CD14-positive monocyte (primary cell): ENCODE results near the gene ADORA2B. TPM values are rescaled to one million over a fixed set of nuclear protein-coding genes. Genes with fewer than 3 reads are reported as not detected.

ENCODE experiments used
- DNase-seq, 3 donors: peaks; one replicate each; pipeline ENCODE4 v3.0.0-alpha.2; 2011 to 2022
- H2AFZ ChIP-seq: 2 replicates; pipeline ENCODE4 v1.6.0; 2012; ENCODE audit warnings: mild to moderate bottlenecking, low read depth, low read length, inconsistent platforms; ENCODE audit not compliant: insufficient read depth, poor library complexity, severe bottlenecking
- H3K27ac ChIP-seq, 2 donors: 1 replicate in 1 of 2; 2 replicates in 1 of 2; pipeline ENCODE4 v1.5.1; 2012 to 2013; ENCODE audit warnings: low read length in 2 of 2, control low read depth in 1 of 2, inconsistent platforms in 1 of 2, low read depth in 1 of 2, mild to moderate bottlenecking in 1 of 2
- H3K27me3 ChIP-seq, 2 donors: one replicate each; pipeline versions ENCODE4 v1.6.0 to v1.6.1; 2011 to 2013; ENCODE audit warnings: low read length in 2 of 2; ENCODE audit not compliant: control insufficient read depth in 2 of 2, insufficient read depth in 2 of 2
- H3K36me3 ChIP-seq, 2 donors: replicated peaks in 1 of 2; 1 replicate in 1 of 2; 2 replicates in 1 of 2; pipeline versions ENCODE4 v1.5.1 to v1.6.1; 2012 to 2013; ENCODE audit warnings: low read length in 2 of 2, control low read depth in 1 of 2, inconsistent platforms in 1 of 2, mild to moderate bottlenecking in 1 of 2; ENCODE audit not compliant: insufficient read depth in 2 of 2, control insufficient read depth in 1 of 2
- H3K4me1 ChIP-seq, 2 donors: 1 replicate in 1 of 2; 2 replicates in 1 of 2; pipeline versions ENCODE4 v1.5.1 to v1.6.1; 2012 to 2013; ENCODE audit warnings: low read length in 2 of 2, control low read depth in 1 of 2, inconsistent platforms in 1 of 2, mild to moderate bottlenecking in 1 of 2, moderate library complexity in 1 of 2; ENCODE audit not compliant: insufficient read depth in 2 of 2, control insufficient read depth in 1 of 2
- H3K4me2 ChIP-seq: replicated peaks from 2 replicates; pipeline ENCODE3; 2012; ENCODE audit warnings: low read length, moderate library complexity, mild to moderate bottlenecking; ENCODE audit not compliant: poor library complexity, severe bottlenecking; ENCODE audit errors: extremely low read depth
- H3K4me3 ChIP-seq, 3 experiments: fragments of 200-600 bp in 1 of 3; sonication (generic) in 1 of 3; replicated peaks in 1 of 3; 1 replicate in 2 of 3; 2 replicates in 1 of 3; pipeline ENCODE4 v1.5.1; 2011 to 2013; ENCODE audit warnings: low read length in 3 of 3, mild to moderate bottlenecking in 3 of 3, control low read depth in 2 of 3, low read depth in 2 of 3, inconsistent platforms in 1 of 3, moderate library complexity in 1 of 3
- H3K79me2 ChIP-seq: 2 replicates; pipeline ENCODE4 v1.6.0; 2012; ENCODE audit warnings: mild to moderate bottlenecking, control low read depth, inconsistent platforms, low read length, moderate library complexity; ENCODE audit not compliant: insufficient read depth
- H3K9ac ChIP-seq: 2 replicates; pipeline ENCODE4 v1.6.0; 2017; ENCODE audit warnings: low read length, mild to moderate bottlenecking; ENCODE audit not compliant: insufficient read depth, poor library complexity, severe bottlenecking
- H3K9me3 ChIP-seq, 2 donors: replicated peaks in 1 of 2; 1 replicate in 1 of 2; 2 replicates in 1 of 2; pipeline versions ENCODE4 v1.5.1 to v1.6.1; 2012 to 2013; ENCODE audit warnings: low read length in 2 of 2, control low read depth in 1 of 2; ENCODE audit not compliant: control insufficient read depth in 1 of 2, insufficient read depth in 1 of 2
- H4K20me1 ChIP-seq: 2 replicates; pipeline ENCODE4 v1.6.0; 2012; ENCODE audit warnings: mild to moderate bottlenecking, low read length, control low read depth, moderate library complexity; ENCODE audit not compliant: insufficient read depth
- H3K27ac Mint-ChIP-seq, 7 donors: one replicate each; pipeline ENCODE4 v1.8.0; 2020; ENCODE audit warnings: mild to moderate bottlenecking in 7 of 7, mixed read lengths in 7 of 7, moderate library complexity in 6 of 7, inconsistent platforms in 2 of 7
- H3K27me3 Mint-ChIP-seq, 3 donors: one replicate each; pipeline ENCODE4 v1.8.0; 2021 to 2022; ENCODE audit warnings: low read depth in 3 of 3, mild to moderate bottlenecking in 3 of 3, mixed read lengths in 3 of 3, moderate library complexity in 3 of 3, inconsistent platforms in 1 of 3
- H3K36me3 Mint-ChIP-seq, 2 donors: one replicate each; pipeline ENCODE4 v1.8.0; 2020; ENCODE audit warnings: mixed read lengths in 2 of 2, inconsistent platforms in 1 of 2, mild to moderate bottlenecking in 1 of 2
- H3K4me1 Mint-ChIP-seq: one replicate; pipeline ENCODE4 v1.8.0; 2020; ENCODE audit warnings: mild to moderate bottlenecking, mixed read lengths
- H3K4me3 Mint-ChIP-seq, 2 donors: one replicate each; pipeline ENCODE4 v1.8.0; 2020; ENCODE audit warnings: mild to moderate bottlenecking in 2 of 2, mixed read lengths in 2 of 2, moderate library complexity in 1 of 2
- H3K9me3 Mint-ChIP-seq, 7 donors: one replicate each; pipeline ENCODE4 v1.8.0; 2020 to 2022; ENCODE audit warnings: mixed read lengths in 7 of 7, mild to moderate bottlenecking in 6 of 7, moderate library complexity in 6 of 7, inconsistent platforms in 2 of 7
- CTCF ChIP-seq: fragments of 200-600 bp; IDR thresholded peaks from one replicate; pipeline ENCODE4 v1.8.0; 2022; ENCODE audit warnings: antibody characterized with exemption, mild to moderate bottlenecking
- WGBS: methylation state at CpG from one replicate; pipeline ENCODE4 v1.1.5; 2013; ENCODE audit warnings: missing lambda C conversion rate; ENCODE audit not compliant: insufficient coverage; 5-methylcytosine and 5-hydroxymethylcytosine counted together
- intact Hi-C, 2 donors: fragments of 100-400 bp; cut with micrococcal nuclease; formaldehyde crosslinking; loops; one replicate each; pipeline versions ENCODE4 v1.15.0 to v1.15.1; 2023
- polyA plus RNA-seq, 3 donors: library from polyadenylated mRNA; depleted of rRNA in 1 of 3; unstranded in 2 of 3; stranded (reverse) in 1 of 3; fragments of 300-500 nt in 2 of 3; fragments of >200 nt in 1 of 3; fragmentation: Illumina TruSeq in 2 of 3; gene quantifications; 1 replicate in 2 of 3; 2 replicates in 1 of 3; pipeline ENCODE4 v1.2.3, GENCODE V29; 2012 to 2021

Gene ADORA2B
- polyA plus RNA-seq, 3 donors: 2.0 to 6.4 (median 4.4) TPM

GRCh38 chr17:16002708-16003260 lies 57.9 kb downstream of the ADORA2B start:
- Histone ChIP-seq H3K27me3 (no peaks in the 10 kb centered on the region), H3K36me3 (peaks cover 58 to 63% of the 10 kb centered on the region in 2 donors), H2AFZ (no peak overlapping the region), H3K4me3 (no peak overlapping the region), H4K20me1 (peaks cover 18% of the 10 kb centered on the region), H3K4me1 (peaks cover 26 to 32% of the 10 kb centered on the region in 2 donors), H3K9me3 (no peaks in the 10 kb centered on the region), H3K27ac (no peak overlapping the region), H3K79me2 (peaks cover 24% of the 10 kb centered on the region), H3K4me2 (no peak overlapping the region), H3K9ac (no peak overlapping the region)
- H3K4me1 Mint-ChIP-seq: peaks cover 31% of the 10 kb centered on the region
- DNase-seq: no peak
- H3K4me3 Mint-ChIP-seq: no peak overlapping the region
- intact Hi-C loops: no loop called here
- H3K36me3 Mint-ChIP-seq: peaks cover 63 to 65% of the 10 kb centered on the region in 2 donors
- peaks cover 0 to 3% (median 2%) of the 10 kb centered on the region in 3 donors for H3K27me3 Mint-ChIP-seq
- WGBS: no CpG with 5 or more reads among the region's 2 CpGs
- no peak overlapping the region for H3K27ac Mint-ChIP-seq
- H3K9me3 Mint-ChIP-seq: peaks cover 0 to 5% (median 0%) of the 10 kb centered on the region in 7 donors
- TF ChIP-seq CTCF: no peak

DNA sequence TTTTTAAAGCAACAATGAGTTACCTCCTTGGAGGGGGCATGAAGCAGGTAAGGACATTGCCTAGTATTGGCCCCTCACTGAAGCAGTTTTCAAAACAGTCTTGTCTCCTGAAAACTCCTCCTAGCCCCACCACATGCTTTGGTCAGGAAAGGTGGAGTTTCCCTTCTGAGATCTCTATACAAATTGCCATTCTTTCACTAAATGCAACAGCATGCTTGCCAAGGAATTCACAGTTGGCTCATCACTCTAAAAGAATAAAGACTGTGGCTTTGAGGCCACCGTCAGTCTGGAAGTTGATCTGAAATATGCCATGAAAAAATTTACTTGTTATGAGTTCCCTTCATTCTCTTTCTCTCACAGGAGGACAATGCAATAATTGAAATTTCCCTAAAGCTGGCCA lies 58.9 kb downstream of the ADORA2B start:
- no peak overlapping the region for H3K9ac ChIP-seq
- peaks cover 68 to 73% of the 10 kb centered on the region in 2 donors for H3K36me3 ChIP-seq
- no peak overlapping the region for H3K4me2 ChIP-seq
- intact Hi-C loops: no loop called here
- Mint-ChIP-seq H3K9me3 (peaks cover 0 to 5% (median 0%) of the 10 kb centered on the region in 7 donors), H3K36me3 (peaks cover 74 to 76% of the 10 kb centered on the region in 2 donors), H3K27me3 (peaks cover 0 to 3% (median 2%) of the 10 kb centered on the region in 3 donors), H3K4me1 (peaks cover 22% of the 10 kb centered on the region), H3K4me3 (no peak overlapping the region), H3K27ac (no peak overlapping the region)
- no CpG with 5 or more reads among the region's 1 CpG for WGBS
- H3K27me3 ChIP-seq: no peaks in the 10 kb centered on the region
- peaks cover 19 to 21% of the 10 kb centered on the region in 2 donors for H3K4me1 ChIP-seq
- no peak for TF ChIP-seq CTCF
- H2AFZ ChIP-seq: no peak overlapping the region
- DNase-seq: no peak
- H3K27ac ChIP-seq: no peak overlapping the region
- peaks cover 18% of the 10 kb centered on the region for H4K20me1 ChIP-seq
- no peak overlapping the region for H3K4me3 ChIP-seq
- H3K79me2 ChIP-seq: peaks cover 24% of the 10 kb centered on the region
- H3K9me3 ChIP-seq: no peaks in the 10 kb centered on the region
